Measurements from ENCODE around the gene RNPEPL1.

Gene RNPEPL1

GRCh38 chr2:240566203-240567136, 1.8 kb upstream of the RNPEPL1 start:
- peak; percentile 69 for TF ChIP-seq CTCF (IDR thresholded peaks at IDR 0.05; ENCODE audit: insufficient read depth, low read length, poor library complexity, severe bottlenecking)
- Histone ChIP-seq H3K36me3 (ENCODE audit: control insufficient read depth, insufficient read depth, low read length) (no peaks in the 10 kb centered on the region; the same call in 1 of the 2 replicates), H3K27me3 (replicated peaks; ENCODE audit: control insufficient read depth, insufficient read depth, low read length) (no peaks in the 10 kb centered on the region), H3K4me3 (replicated peaks; ENCODE audit: low read depth, low read length) (peak overlapping the region; percentile 71)
- DNase-seq (ENCODE audit: extremely low read depth, insufficient read length): peak; percentile 92

- Histone ChIP-seq H3K27me3 (replicated peaks; ENCODE audit: control insufficient read depth, insufficient read depth, low read length) (no peaks in the 10 kb centered on the region), H3K4me3 (replicated peaks; ENCODE audit: low read depth, low read length) (peak overlapping the region; percentile 71), H3K36me3 (ENCODE audit: control insufficient read depth, insufficient read depth, low read length) (no peaks in the 10 kb centered on the region; the same call in 1 of the 2 replicates)
- TF ChIP-seq CTCF (IDR thresholded peaks at IDR 0.05; ENCODE audit: insufficient read depth, low read length, poor library complexity, severe bottlenecking): no peak
- DNase-seq (ENCODE audit: extremely low read depth, insufficient read length): no peak
Measured at GRCh38 chr2:240567137-240567871, 980 bp upstream of the RNPEPL1 start.

DNA sequence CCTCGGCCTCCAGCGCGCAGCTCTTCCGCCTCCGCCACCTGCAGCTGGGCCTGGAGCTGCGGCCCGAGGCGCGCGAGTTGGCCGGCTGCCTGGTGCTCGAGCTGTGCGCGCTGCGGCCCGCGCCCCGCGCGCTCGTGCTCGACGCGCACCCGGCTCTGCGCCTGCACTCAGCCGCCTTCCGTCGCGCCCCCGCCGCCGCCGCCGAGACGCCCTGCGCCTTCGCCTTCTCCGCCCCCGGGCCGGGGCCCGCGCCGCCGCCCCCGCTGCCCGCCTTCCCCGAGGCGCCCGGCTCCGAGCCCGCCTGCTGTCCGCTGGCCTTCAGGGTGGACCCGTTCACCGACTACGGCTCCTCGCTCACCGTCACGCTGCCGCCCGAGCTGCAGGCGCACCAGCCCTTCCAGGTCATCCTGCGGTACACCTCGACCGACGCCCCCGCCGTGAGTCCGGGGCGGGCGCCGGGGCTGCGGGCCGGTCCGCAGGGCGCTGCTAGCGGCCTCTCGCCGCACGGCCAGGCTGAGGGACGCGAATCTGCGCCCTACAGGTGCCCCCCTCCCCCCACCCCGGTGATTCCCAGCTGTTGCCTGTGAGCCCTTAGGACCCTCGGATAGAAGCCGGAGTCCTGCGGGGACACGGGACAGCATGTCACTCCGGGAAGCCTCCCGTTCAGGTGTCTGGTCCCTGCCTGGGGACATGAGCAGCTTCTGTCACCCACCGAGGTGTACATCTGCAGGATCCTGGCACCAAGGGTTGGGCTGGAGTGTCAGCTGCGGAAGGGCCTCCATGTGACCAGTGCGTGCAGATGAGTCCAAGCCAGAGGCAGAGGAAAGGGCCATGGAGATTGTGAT, 616 bp downstream of the RNPEPL1 start:
- no peaks in the 10 kb centered on the region for H3K27me3 ChIP-seq (replicated peaks; ENCODE audit: control insufficient read depth, insufficient read depth, low read length)
- peaks cover 2% of the 10 kb centered on the region for H3K36me3 ChIP-seq (ENCODE audit: control insufficient read depth, insufficient read depth, low read length)
- DNase-seq (ENCODE audit: extremely low read depth, insufficient read length): peak; percentile 84
- TF ChIP-seq CTCF (IDR thresholded peaks at IDR 0.05; ENCODE audit: insufficient read depth, low read length, poor library complexity, severe bottlenecking): no peak
- H3K4me3 ChIP-seq (replicated peaks; ENCODE audit: low read depth, low read length): peak overlapping the region; percentile 62

GRCh38 chr2:240569523-240569997, 1.3 kb downstream of the RNPEPL1 start:
- no peak for DNase-seq (ENCODE audit: extremely low read depth, insufficient read length)
- Histone ChIP-seq H3K36me3 (ENCODE audit: control insufficient read depth, insufficient read depth, low read length) (peaks cover 6% of the 10 kb centered on the region), H3K27me3 (replicated peaks; ENCODE audit: control insufficient read depth, insufficient read depth, low read length) (no peaks in the 10 kb centered on the region), H3K4me3 (replicated peaks; ENCODE audit: low read depth, low read length) (peak overlapping the region; percentile 62)
- no peak for TF ChIP-seq CTCF (IDR thresholded peaks at IDR 0.05; ENCODE audit: insufficient read depth, low read length, poor library complexity, severe bottlenecking)

DNA sequence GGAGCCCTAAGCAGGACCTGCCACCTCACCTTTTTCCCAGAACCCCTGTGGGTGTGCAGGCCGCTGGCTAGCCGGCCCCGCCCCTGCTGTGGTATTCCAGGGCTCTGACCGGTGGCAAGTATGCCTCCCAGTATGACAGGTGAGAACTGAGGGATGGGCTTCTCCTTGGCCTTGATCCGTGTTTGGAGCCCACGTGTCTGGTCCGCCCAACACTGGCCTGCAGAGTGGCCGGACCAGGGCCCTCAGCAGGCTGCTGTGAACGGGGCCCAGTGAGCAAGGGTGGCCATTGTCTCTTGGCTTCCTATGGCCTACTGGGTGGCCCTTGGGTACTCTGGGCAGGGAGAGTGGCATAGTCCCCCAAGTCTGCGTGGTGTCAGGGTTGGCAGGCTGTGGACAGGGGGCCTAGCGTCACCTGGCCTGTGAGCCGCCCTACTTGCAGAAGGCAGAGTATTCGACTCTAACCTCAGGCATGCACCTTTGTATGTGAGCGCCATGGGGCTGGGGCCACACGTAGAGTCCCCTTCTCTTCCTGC, 1.8 kb downstream of the RNPEPL1 start:
- H3K4me3 ChIP-seq (replicated peaks; ENCODE audit: low read depth, low read length): peak overlapping the region; percentile 62
- DNase-seq (ENCODE audit: extremely low read depth, insufficient read length): no peak

More for the DNA sequence above, 1.8 kb downstream of the RNPEPL1 start:
- peaks cover 11% of the 10 kb centered on the region for H3K36me3 ChIP-seq (ENCODE audit: control insufficient read depth, insufficient read depth, low read length)
- H3K27me3 ChIP-seq (replicated peaks; ENCODE audit: control insufficient read depth, insufficient read depth, low read length): no peaks in the 10 kb centered on the region
- TF ChIP-seq CTCF (IDR thresholded peaks at IDR 0.05; ENCODE audit: insufficient read depth, low read length, poor library complexity, severe bottlenecking): no peak

Data from GM06990 (cell line).